ENCODE measurements around the gene YTHDC1. TPM values are rescaled to one million over a fixed set of nuclear protein-coding genes. Genes with fewer than 3 reads are reported as not detected.

YTHDC1 gene
- total and polyA plus RNA-seq, 2 of the 4 experiments (the other 2 are of a cell fraction) = 31.9 to 32.7 TPM

DNA sequence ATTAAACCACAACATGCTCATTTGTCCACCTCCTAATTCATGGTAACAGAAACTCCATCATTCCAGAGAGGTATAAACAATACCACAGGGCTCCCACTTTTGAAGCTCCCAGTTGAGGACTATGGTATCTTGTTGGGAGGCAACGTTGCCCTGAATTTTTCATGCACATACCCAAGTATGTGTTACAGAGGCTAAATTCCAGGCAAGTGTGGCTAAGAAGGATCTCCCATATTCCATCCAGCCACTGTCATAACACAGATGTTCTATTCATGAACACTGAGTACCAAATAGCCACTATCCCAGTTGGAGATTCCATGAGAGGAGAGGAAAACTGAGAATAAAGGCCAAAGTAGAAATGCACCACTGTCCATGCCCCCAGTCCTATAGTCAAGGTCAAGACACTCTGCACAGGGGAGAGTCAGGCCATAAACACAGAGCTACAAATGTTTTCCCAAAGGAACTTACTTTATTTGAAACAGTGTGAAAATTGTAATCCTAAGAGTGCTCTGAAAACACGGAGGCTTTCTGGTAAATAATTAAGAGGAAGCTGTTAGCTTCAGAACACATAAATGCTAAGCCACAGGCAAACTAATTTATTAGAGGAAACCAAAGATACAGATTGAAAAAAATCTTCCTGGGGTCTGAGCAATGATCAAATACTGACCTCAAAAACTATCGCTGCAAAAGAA lies 62.0 kb downstream of the YTHDC1 start:
- no TSS peak for BruUV-seq (replicated peaks)
- no peak overlapping the region for H3K4me2 ChIP-seq (ENCODE audit: low read depth, low read length)
- H2BK15ac ChIP-seq (ENCODE audit: low read depth, low read length) = no peak overlapping the region
- H3K27me3 ChIP-seq (ENCODE audit: control insufficient read depth, insufficient read depth, low read length) = no peaks in the 10 kb centered on the region
- H3K4me3 ChIP-seq (ENCODE audit: insufficient read depth, low read depth, low read length) = no peak overlapping the region
- no peak overlapping the region for H2AK9ac ChIP-seq (replicated peaks; ENCODE audit: low read depth, low read length, poor library complexity)
- no peak overlapping the region for H4K5ac ChIP-seq (ENCODE audit: low read depth, low read length)
- in situ Hi-C loops (cut with MboI; ENCODE audit: low sequenced_read_pairs) = loop anchor here (25.0 kb wide), 1 partner anchor 1324 kb away; no protein-coding TSS in a partner anchor
- no peaks in the 10 kb centered on the region for H3K9me1 ChIP-seq (ENCODE audit: insufficient read depth, low read length)
- no peak overlapping the region for H3K18ac ChIP-seq (ENCODE audit: low read depth, low read length)
- H2BK20ac ChIP-seq (ENCODE audit: low read depth, low read length) = no peak overlapping the region
- DNase-seq (no peak), ATAC-seq (ENCODE audit: low read depth) (no peak)
- H3K4ac ChIP-seq (ENCODE audit: low read depth, low read length) = no peak overlapping the region
- H3K9me3 ChIP-seq (ENCODE audit: control insufficient read depth, insufficient read depth, low read length) = no peaks in the 10 kb centered on the region
- no peak overlapping the region for H3K9ac ChIP-seq (ENCODE audit: low read depth, low read length)
- no peak overlapping the region for H2BK120ac ChIP-seq (ENCODE audit: low read depth, low read length)
- H3K4me1 ChIP-seq (ENCODE audit: control insufficient read depth, insufficient read depth, low read length) = no peaks in the 10 kb centered on the region
- no peaks in the 10 kb centered on the region for H4K20me1 ChIP-seq (ENCODE audit: insufficient read depth, low read length)
- no peak overlapping the region for H2AK5ac ChIP-seq (ENCODE audit: low read depth, low read length)
- no peaks in the 10 kb centered on the region for H3K36me3 ChIP-seq (ENCODE audit: control insufficient read depth, insufficient read depth, low read length)
- no peak overlapping the region for H3K27ac ChIP-seq (ENCODE audit: insufficient read depth, low read length)
- no peak overlapping the region for H4K91ac ChIP-seq (ENCODE audit: insufficient read depth, low read depth, low read length)
- H2AFZ ChIP-seq (replicated peaks; ENCODE audit: low read length, poor library complexity) = no peak overlapping the region
- no peak overlapping the region for H3K14ac ChIP-seq (replicated peaks; ENCODE audit: low read depth, low read length)
- TF ChIP-seq SMC3 (IDR thresholded peaks at IDR 0.05; ENCODE audit: low read depth, low read length) (no peak), MAZ (IDR thresholded peaks at IDR 0.05; ENCODE audit: borderline replicate concordance, low read depth, low read length) (no peak), FOS (IDR thresholded peaks at IDR 0.05; ENCODE audit: low read depth, low read length) (no peak)
- ChIA-PET CTCF (interaction anchor here (1.0 kb wide), 1 partner anchor 88 kb away, joined by 3 read pairs; no protein-coding TSS in a partner anchor), POLR2A (ENCODE audit: unreplicated experiment) (no interaction called here)
- no peak overlapping the region for H4K8ac ChIP-seq (ENCODE audit: low read depth in 2 of 2, low read length in 2 of 2)
- dilution Hi-C loops (cut with HindIII; ENCODE audit: low sequenced_read_pairs, unreplicated experiment) = no loop called here
- no peak overlapping the region for H3K56ac ChIP-seq (ENCODE audit: extremely low read depth, insufficient read depth, low read length)
- no peak overlapping the region for H3K23ac ChIP-seq (ENCODE audit: low read depth, low read length)
- intact Hi-C loops (cut with micrococcal nuclease) = no loop called here
- no peaks in the 10 kb centered on the region for H3K79me1 ChIP-seq (ENCODE audit: low read depth in 1 of 2, low read length in 2 of 2)
- no peak overlapping the region for H2BK5ac ChIP-seq (ENCODE audit: low read depth, low read length, poor library complexity, severe bottlenecking)
- no CpG with 5 or more reads among the region's 3 CpGs for WGBS, 2 experiments (ENCODE audit: extremely low coverage in 2 of 2, insufficient read length in 1 of 2)

Measured in IMR-90 (cell line).